Endometrial microvascular endothelial cells (primary cell): ENCODE measurements around the gene SHCBP1L. TPM values are rescaled to one million over a fixed set of nuclear protein-coding genes. Genes with fewer than 3 reads are reported as not detected.
"Not testable (repeated sequence)": the region's sequence is repeated elsewhere in the genome, so short reads cannot be mapped to it uniquely, and the experiment has no call there.

Experiments
- in situ Hi-C: cut with HindIII; loops from 2 replicates; pipeline ENCODE4 v1.10.0; 2017; ENCODE audit warnings: low sequenced_read_pairs, low pct_unique_long_range_greater_than_20kb; ENCODE audit errors: inconsistent ontology term
- total RNA-seq: library from RNA; depleted of rRNA; stranded (reverse); fragments of >200 nt; gene quantifications from one replicate; pipeline ENCODE4 v1.2.3, GENCODE V29; 2015; ENCODE audit errors: inconsistent ontology term

Gene SHCBP1L
- total RNA-seq, 1 donor from 2014 or later: not detected

- in situ Hi-C loops: no loop called here
Observed at GRCh38 chr1:182910143-182910542, 42.8 kb downstream of the SHCBP1L start.

- in situ Hi-C loops: no loop called here
Observed at GRCh38 chr1:182909578-182909977, 43.4 kb downstream of the SHCBP1L start.

- in situ Hi-C loops: no loop called here
Observed at GRCh38 chr1:182905321-182905720, 47.6 kb downstream of the SHCBP1L start.

GRCh38 chr1:182901946-182902345 is 51.0 kb downstream of the SHCBP1L start:
- in situ Hi-C loops: not testable (repeated sequence)

- in situ Hi-C loops: no loop called here
Observed at GRCh38 chr1:182897696-182898095, 55.3 kb downstream of the SHCBP1L start.

GRCh38 chr1:182890927-182891610 is 61.9 kb downstream of the SHCBP1L start:
- in situ Hi-C loops: no loop called here

GRCh38 chr1:182889997-182890396 is 63.0 kb downstream of the SHCBP1L start:
- in situ Hi-C loops: no loop called here

GRCh38 chr1:182888736-182889531 is 64.0 kb downstream of the SHCBP1L start:
- in situ Hi-C loops: no loop called here

- in situ Hi-C loops: no loop called here
Observed at GRCh38 chr1:182886985-182887384, 66.0 kb downstream of the SHCBP1L start.

- in situ Hi-C loops: no loop called here
Observed at GRCh38 chr1:182885591-182885990, 67.4 kb downstream of the SHCBP1L start.

- in situ Hi-C loops: no loop called here
Observed at GRCh38 chr1:182884872-182885271, 68.1 kb downstream of the SHCBP1L start.

GRCh38 chr1:182877842-182878241 is 75.1 kb downstream of the SHCBP1L start:
- in situ Hi-C loops: no loop called here

- in situ Hi-C loops: no loop called here
Observed at GRCh38 chr1:182877331-182877730, 75.6 kb downstream of the SHCBP1L start.

- in situ Hi-C loops: no loop called here
Observed at GRCh38 chr1:182875889-182876288, 77.1 kb downstream of the SHCBP1L start.

- in situ Hi-C loops: no loop called here
Observed at GRCh38 chr1:182872881-182873280, 80.1 kb downstream of the SHCBP1L start.

GRCh38 chr1:182869241-182869666 is 83.7 kb downstream of the SHCBP1L start:
- in situ Hi-C loops: no loop called here

- in situ Hi-C loops: no loop called here
Observed at GRCh38 chr1:182867861-182868260, 85.1 kb downstream of the SHCBP1L start.

- in situ Hi-C loops: no loop called here
Observed at GRCh38 chr1:182863940-182864339, 89.0 kb downstream of the SHCBP1L start.

GRCh38 chr1:182862827-182863226 is 90.1 kb downstream of the SHCBP1L start:
- in situ Hi-C loops: no loop called here

GRCh38 chr1:182861994-182862393 is 91.0 kb downstream of the SHCBP1L start:
- in situ Hi-C loops: no loop called here
